Stimulated activated CD8-positive, alpha-beta memory T cell treated with anti-CD3 and anti-CD28 coated beads, Interleukin-7, amount 100 ng/mL, for 4 hours (primary cell): ENCODE measurements around the gene YBX2.
"Not testable (repeated sequence)": the region's sequence is repeated elsewhere in the genome, so short reads cannot be mapped to it uniquely, and the experiment has no call there.

Experiments
- DNase-seq, 2 donors: peaks; one replicate each; pipeline ENCODE4 v3.0.0-alpha.2; 2020; ENCODE audit warnings: low read depth in 2 of 2

Gene YBX2

DNA sequence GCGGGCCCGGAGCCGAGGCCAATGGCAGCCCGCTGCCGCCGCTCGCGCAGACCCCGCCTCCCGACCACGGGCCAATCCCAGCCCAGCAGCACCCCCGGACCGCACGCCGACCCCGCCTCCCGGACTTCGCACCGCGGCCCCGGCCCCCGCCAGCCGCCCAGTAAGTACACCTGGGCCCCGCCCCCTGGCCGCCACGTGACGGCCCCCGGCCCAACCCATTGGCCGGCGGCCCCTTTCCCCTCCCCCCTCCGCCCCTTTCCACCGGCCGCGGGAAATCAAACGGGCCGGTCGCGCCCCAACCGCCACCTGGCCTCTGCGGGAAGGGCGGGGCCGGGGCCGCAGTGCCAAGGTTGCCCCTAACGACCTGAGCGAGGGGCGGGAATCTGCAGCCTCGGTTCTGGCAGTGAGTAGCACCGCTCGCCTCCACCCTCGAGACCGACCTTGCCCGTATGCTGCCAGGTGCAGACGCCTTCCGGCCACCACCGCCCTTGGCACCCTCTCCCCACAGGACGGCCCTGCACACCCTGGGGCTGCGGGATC is at the start of gene YBX2:
YBX2 (minus strand) TSS at position 26 of the 540 bp plus-strand sequence. CDS start 139 bp downstream, outside the sequence.
- DNase-seq: peak; percentile 60 to 76

DNA sequence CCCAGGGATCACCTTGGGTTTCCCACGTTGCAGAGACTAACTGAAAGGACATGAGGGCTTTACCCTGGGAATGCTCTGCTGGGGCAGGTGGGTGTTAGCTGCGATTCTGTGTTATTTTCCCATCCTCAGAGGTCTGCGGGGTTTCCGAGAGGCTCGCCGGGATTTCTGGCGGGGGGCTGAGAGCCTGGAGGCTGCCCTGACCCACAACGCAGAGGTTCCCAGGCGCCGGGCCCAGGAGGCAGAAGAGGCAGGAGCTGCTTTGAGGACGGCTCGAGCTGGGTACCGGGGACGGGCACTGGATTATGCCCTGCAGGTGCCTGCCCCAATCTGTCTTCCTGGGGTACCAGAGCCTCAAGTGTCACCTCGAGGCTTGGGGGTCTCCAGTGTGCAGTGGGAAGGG is 48.8 kb upstream of the YBX2 start:
- DNase-seq: no peak

DNA sequence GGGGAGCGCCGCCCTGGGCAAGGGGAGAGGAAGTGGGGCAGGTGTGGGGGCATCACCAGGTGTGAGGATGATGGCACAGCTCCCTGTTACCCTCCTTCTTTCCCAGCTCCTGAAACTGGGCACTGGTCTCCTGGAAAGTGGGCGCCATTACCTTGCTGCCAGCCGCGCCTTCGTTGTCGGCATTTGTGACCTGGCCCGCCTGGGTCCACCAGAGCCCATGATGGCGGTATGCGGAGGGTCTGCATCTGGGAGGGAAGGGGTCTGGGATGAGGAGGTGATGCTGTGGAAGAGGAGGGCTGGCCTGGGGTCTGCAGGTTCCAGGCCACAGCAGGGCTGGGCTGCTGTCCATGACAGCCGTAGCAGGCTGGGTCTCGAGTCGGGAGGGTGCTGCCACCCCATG is 47.4 kb upstream of the YBX2 start:
- DNase-seq: no peak

DNA sequence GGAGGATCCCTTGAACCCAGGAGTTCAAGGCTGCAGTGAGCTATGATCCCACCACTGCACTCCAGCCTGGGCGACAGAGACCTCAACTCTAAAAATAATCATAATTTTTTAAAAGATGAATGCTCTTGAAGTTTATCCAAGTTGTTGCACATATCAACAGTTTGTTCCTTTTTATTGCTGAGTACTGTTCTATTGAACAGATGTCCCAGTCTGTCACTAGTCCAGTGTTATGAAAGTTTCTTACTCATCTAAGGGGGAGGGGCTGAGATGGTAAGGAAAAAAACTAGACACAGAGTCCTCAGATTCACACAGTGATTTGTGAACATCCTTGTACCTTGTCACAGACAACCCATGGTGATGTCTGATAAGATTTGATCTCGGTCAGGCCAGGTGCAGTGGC is 45.7 kb upstream of the YBX2 start:
- no peak for DNase-seq

DNA sequence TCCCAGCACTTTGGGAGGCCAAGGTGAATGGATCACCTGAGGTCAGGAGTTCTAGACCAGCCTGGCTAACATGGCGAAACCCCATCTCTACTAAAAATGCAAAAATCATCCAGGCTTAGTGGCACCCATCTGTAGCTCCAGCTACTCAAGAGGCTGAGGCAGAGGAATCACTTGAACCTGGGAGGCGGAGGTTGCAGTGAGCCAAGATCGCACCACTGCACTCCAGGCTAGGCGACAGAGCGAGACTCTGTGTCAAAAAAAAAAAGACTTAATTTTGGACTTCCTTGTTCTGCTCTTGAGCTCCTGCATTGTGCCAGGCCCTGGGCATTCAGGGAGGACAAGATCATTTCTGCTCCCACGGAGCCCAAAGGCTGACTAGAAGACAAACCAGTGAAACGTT is 43.2 kb upstream of the YBX2 start:
- DNase-seq: not testable (repeated sequence)

DNA sequence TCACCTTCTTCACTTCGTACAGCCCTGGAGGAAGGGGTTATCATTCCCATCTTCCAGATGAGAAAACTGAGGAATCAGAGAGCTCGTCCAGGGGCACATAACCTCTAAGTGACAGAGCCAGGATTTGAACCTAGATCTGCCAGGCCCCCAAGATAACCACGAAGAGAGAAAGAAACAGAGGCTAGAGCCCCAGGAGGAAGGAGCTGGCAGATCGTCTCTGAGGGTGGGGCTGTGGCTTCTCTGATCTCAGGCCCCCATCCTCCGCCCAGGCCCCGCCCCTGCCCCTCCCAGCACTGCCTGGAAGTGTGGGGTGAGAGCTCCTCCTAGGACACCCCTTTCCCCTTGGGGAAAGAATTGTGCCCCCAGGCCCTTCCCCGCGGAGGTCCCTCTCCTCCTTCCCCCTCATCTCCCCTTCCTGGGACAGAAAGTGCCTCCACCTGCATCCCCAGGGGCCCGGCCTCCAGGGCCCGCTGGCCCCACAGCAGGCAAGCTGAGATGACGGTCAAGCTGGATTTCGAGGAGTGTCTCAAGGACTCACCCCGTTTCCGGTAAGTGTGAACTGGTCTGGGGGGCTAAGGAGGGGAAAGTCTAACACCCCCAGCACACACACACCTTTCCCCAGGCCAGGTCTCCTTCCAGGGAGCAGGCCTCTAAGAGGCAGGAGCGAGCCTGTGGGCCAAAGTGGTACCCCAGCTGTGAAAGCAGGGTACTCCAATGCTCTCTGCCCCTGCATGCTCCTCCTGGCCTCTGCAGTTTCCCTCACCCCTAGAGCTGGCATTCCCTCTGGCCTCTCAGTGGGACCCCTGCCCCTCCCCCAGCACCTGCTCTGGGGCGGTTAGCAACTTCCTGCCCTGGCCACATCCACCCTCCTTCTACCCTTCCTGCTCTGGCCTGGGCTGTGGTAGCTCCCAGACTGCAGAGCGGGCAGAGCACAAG is 42.1 kb upstream of the YBX2 start, which contains the start of gene ACAP1:
ACAP1 (plus strand) TSS at position 290 of the 936 bp plus-strand sequence; CDS start at position 496, 206 bp downstream.
- DNase-seq: peak; percentile 76 to 79

DNA sequence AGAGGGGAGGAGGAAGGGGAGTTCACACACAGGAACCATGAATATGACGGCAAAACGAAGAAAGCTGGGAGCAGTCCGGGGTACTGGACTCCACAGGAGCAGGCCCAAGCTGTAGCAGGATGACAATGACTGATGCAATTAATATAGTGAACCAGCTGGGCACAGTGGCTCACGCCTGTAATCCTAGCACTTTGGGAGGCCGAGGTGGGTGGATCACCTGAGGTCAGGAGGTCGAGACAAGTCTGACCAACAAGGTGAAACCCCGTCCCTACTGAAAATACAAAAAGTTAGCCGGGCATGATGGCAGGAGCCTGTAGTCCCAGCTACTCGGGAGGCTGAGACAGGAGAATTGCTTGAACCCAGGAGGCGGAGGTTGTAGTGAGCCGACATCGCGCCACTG is 41.3 kb upstream of the YBX2 start:
- not testable (repeated sequence) for DNase-seq

DNA sequence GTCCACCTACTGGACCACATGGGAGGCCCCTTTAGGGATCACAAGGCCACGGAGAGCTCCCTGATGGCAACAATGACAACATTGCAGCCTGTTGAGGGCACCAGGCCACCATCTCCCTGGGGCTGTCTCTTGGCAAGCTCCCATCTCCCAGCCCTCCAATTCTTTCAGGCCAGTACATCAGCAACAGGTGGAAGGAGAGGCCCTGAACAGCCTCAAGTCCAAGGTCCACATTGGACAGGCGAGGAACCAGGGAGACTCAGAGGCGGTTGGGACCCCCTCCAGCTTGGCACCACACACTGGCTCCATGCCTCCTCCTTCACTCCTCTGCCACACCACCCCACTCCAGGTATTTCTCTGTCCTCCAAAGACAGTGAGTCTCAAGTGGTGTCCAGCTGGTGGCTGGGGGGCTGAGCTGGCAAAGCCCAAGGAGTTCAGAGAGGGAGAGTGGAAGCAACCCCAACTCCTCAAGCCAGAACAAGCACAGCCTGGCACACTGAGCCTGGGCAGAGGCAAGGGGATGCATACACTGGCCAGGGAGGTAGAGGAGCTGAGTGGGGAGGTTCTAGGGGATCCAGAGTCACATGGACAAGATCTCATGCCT is 40.6 kb upstream of the YBX2 start:
- DNase-seq: no peak

DNA sequence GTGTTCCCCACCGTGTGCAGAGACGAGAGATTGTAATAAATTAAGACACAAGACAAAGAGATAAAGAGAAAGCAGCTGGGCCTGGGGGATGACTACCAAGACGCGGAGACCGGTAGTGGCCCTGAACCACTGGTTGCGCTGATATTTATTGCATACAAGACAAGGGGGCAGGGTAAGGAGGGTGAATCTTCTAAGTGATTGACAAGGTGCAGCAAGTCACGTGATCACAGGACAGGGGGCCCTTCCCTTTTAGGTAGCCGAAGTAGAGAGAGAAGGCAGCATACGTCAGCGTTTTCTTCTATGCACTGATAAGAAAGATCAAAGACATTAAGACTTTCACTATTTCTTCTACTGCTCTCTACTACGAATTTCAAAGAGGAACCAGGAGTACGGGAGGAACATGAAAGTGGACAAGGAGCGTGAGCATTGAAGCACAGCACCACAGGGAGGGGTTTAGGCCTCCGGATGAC is 38.2 kb upstream of the YBX2 start:
- DNase-seq: not testable (repeated sequence)

DNA sequence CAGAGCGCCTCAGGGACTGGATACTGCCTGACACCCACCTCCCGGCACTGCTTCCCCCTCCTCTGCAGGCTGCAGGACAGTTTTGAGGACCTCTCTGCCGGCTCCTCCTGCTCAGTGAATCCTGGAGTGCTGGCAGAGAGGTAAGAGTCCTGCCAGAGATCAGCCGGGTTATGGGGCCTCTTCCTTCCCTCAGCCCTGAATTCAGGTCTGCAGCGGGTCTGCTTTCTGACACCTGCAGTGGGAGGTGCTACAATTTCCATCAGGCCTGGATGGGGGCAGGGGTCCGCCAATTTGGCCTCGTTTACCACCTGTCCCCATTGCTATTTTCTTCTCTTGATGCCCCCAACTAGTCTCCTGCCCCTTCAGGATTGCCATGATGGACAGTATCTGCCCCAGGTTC is 37.7 kb upstream of the YBX2 start:
- DNase-seq: no peak

DNA sequence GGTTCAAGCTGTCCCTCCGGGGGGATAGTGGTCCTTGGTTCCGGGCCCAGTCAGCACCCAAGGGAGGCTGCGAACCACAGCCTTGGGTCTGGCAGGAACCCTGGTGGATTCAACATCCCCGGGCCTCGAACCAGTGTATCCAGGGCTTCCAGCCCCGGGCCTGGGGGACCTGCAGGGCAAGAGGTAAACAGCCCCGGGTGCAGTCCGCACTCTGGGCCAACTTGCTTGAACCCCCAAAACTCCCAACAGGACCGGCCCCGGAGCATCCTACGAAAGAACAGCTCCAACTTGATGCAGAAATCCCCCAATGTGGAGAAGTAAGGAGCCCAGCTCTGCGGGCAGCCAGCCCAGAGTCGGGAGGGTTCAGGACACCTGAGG is 36.2 kb upstream of the YBX2 start:
- no peak for DNase-seq

DNA sequence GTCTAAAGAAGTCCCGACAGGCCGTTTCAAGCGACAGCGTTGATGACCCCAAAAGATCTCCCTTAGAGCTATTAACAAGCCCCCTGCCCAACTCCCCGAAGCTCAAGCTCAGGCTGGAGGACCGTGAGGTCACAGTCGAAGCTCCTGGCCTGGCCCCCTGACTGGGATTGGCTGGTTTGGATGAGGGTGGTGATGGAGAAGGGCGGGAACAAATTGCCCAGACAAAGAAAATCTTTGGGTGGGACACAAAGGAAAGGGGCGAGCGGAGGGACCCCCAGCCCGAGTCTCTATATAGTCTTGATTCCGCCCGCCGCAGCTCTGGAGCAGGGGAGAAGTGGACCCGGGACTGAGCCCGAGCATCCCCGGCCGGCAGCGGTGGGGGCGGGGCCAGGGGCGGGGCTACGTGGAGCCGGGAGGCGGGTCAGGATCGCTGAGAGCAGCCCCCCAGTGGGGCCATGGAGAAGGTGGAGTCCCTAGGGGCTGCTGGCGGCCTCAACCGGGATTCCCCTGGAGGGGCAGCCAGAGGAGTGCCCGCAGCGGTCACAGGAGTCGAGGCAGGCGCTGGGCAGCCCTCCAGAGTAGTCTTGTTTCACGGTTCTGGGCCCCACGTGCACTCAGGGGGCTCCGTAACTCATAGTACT is 35.7 kb upstream of the YBX2 start:
- DNase-seq: peak; percentile 53 to 70

DNA sequence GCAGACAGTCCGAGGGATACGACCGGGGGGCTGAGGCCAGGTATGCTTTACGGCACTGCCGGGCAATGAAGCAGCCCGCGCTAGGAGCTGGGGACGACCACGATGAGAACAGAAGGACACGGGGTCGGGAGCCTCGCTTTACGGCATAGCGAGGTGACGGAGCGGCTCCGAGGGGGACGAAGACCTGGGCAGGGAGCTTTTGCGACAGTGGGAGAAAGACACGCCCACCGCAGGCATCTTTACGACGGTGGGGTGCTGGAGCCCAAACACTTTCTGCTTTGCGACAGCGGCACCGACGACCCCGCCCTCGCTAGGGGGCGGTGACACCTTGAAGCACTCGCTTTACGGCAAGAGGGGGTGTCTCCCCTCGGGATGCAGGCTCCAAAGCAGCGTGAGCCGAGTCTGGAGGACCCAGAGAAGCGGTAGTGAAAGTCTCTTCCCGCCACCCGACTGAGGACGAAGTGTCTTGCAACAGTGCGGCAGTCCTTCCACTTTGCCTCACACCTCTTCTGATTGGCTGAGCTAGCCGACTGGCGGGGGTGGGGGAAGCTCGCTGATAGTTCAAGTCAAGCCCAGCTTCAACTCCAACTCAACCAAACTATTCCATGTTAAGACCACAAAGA is 35.0 kb upstream of the YBX2 start:
- peak; percentile 94 to 95 for DNase-seq

DNA sequence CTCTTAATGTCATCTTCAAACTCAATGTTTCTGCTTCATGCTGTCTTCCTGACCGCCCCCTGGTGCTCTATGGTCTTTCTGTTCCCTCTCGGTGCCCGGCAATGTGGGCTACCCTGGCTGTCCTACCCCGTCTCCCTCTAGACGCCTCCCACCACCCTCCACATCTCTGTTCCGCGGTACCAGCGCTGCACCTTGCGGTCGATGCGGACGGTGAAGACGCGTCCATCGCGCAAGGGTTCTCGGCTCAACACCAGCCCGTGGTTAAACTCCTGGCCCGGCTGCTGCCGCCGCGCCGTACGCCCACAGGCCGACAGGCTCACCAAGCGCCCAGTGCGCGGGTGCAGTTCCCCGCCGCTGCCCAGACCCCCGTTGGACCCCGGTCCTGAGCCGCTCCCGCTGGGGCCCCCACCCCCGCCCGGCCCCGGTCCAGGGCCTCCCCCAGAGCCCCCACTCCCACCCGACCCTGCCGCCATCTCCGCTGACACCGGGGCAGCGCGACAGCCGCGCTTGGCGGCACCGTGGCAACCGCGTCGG is 34.5 kb upstream of the YBX2 start, which contains the start of gene NEURL4:
NEURL4 (minus strand) TSS at position 496 of the 534 bp plus-strand sequence; CDS start at position 473, 23 bp downstream.
- DNase-seq: no peak

DNA sequence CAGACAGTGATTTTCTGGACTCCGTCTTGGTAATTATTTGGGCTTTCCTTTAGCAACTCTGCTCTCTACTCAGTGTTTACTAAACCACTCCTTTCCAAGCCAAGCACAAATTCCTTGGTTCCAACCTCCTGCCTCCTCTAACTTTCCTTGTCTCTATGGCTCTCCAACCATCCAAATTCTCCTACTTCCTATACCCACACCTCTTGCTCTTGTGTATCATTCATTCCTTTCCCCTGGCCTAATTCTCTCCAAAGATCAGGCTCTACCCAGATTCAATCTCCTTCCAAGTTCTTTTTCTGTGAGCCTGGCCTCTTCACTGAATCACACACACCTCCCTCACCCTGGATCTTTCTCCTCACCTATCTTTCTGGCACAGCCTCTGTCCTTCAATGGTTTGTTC is 33.6 kb upstream of the YBX2 start:
- no peak for DNase-seq

DNA sequence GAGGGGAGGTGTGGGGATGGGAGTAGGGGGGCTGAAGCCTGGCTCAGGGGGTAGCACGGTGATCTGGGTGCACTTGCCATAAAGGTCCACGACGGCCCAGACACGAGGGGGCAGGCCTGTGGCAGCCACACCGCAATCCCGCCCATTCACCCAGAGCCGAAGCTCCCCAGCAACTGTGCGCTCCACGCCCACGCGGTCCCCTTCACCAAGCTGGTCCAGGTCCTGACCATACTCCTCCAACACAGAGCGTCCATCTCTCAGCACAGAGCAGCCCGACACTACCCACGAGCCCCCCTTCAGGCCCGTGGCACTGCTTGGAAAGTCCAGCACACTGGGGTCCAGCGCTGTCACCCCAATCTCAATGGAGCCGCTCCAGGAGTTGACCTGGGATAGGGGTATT is 33.1 kb upstream of the YBX2 start:
- DNase-seq: no peak

DNA sequence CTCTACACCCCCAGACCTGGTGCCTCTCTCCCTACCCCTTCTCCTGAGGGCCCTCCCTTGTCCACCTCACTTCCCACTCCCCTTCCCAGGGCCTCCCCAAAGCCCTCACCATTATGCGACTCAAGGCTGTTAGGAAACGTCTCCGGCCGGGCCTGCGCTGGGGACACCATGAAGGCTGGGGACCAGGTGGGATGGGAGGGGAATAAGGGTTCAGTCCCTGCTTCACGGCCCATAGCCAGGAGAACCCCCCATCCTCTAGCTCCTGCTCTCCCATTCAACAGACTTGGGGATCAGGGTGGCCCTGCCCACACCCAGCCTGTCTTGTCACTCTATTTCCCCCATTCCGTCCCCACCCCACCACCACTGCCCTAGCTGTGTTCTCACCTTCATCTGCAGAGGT is 32.6 kb upstream of the YBX2 start:
- no peak for DNase-seq

DNA sequence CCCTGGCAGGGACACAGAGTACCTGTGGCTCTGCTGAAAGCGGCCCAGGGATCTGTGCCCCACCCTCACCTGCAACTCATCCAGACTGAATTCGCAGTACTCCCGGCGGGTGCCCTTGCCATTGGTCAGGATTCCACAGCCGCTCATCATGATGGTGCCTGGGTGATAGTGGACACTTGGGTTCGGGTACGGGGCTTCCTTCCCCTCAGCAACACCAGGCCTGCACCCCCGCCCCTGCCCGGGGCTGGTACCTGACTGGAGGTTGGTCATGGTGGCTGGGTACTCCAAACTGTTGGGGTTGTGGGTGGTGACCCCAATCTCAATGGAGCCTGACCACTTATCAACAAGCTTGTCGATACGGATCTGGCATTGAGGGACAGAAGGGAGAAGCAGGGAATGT is 31.7 kb upstream of the YBX2 start:
- DNase-seq: no peak

DNA sequence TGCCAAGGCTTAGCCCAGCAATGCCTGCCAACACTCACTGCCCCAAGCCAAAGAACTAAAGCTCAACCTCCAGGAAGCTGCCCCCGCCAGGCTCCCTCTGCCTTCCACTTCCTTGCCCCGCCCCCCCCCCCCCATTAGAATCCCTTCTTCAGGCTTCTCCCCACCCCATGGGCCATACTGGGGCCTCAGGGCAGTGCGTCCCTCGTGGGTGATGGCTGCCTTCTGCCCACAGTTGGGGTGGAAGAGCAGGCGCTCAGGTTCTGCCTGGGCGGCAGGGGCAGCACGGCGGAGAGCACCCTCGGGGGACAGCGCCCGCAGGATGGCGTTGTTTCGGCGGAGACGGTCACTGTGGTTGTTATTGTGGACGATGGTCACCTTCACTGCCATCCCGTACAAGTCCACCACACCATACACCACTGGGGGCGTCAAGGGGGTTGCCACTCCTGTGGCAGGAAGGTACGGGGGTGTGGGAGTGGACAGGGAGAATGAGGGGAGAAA is 30.6 kb upstream of the YBX2 start:
- DNase-seq: no peak

DNA sequence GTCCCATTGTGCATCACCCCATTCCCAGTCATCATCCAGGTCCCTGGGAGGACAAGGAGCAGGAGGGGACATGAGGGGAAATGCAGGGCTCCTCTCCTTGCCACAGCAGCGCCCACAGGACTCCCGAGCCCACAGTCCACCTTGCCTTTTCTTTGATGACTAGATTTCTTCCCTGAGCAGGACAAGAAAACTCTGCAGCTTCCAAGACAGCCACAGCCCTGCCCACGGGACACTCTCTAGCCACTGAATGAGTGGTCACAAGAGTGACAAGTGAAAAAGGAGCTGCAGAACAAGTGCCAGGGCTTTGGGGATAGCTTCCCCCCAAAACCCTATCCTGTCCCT is 30.0 kb upstream of the YBX2 start:
- no peak for DNase-seq

DNA sequence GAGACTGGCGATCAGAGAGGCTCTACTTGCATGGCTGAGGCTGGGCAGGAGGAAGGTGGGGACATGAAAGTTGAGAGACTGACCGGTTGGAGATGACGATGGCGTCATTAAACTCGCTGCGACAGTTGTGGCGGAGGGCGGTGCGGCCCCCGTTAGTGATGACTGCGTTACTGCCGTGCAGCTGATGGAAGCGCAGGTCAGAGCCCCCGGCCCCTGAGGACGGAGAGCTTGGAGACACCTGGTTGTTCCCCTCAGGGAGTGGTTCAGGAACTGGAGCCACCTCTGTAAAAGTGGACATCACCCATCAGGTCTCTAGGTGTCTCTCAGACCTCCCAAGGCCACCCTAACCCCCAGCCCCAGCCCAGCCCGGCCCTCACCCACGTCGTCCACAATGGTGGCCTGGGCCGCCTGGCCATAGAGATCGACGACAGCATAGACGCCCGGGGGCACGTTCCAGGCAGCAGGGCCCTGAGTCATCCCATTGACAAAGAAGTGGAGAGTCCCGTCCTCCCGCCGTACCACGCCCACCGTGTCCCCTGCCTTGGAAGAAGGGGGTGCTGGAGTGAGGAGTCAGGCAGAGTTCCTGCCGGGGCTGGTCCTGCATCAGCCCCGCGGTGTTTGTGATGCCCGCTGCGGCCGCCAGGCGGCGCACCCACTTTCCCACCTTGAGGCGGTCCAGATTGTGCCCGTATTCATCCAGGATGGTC is 29.4 kb upstream of the YBX2 start:
- peak; percentile 16 to 50 for DNase-seq
